HUES6 (cell line): ENCODE data around the gene DDX31.

Experiments
- H3K27ac ChIP-seq: 2 replicates; pipeline ENCODE4 v1.7.0; 2013; ENCODE audit warnings: low read depth, mild to moderate bottlenecking, low read length, inconsistent platforms
- H3K27me3 ChIP-seq: 2 replicates; pipeline ENCODE4 v1.6.1; 2013; ENCODE audit warnings: low read length; ENCODE audit not compliant: control insufficient read depth, insufficient read depth
- H3K36me3 ChIP-seq: 2 replicates; pipeline ENCODE4 v1.6.1; 2013; ENCODE audit warnings: low read length; ENCODE audit not compliant: control insufficient read depth, insufficient read depth
- H3K4me1 ChIP-seq: 2 replicates; pipeline ENCODE4 v1.6.1; 2013; ENCODE audit warnings: low read length; ENCODE audit not compliant: control insufficient read depth, insufficient read depth
- H3K4me3 ChIP-seq: 2 replicates; pipeline ENCODE4 v1.5.1; 2013; ENCODE audit warnings: low read depth, low read length
- H3K9ac ChIP-seq: one replicate; pipeline ENCODE4 v1.6.1; 2013; ENCODE audit warnings: mild to moderate bottlenecking, low read length
- H3K9me3 ChIP-seq: 2 replicates; pipeline ENCODE4 v1.6.1; 2013; ENCODE audit warnings: low read depth, low read length; ENCODE audit not compliant: control insufficient read depth, insufficient read depth

Gene DDX31

GRCh38 chr9:132588501-132589147 is 81.2 kb downstream of the DDX31 start:
- Histone ChIP-seq H3K27ac (no peak overlapping the region), H3K9ac (no peak overlapping the region), H3K4me3 (peak overlapping the region; percentile 18; the same call in 1 of the 2 replicates), H3K9me3 (no peaks in the 10 kb centered on the region), H3K27me3 (peaks cover 100% of the 10 kb centered on the region), H3K4me1 (peaks cover 54% of the 10 kb centered on the region), H3K36me3 (peaks cover 3% of the 10 kb centered on the region; the same call in 1 of the 2 replicates)

- Histone ChIP-seq H3K4me1 (peaks cover 54% of the 10 kb centered on the region), H3K4me3 (no peak overlapping the region), H3K36me3 (no peaks in the 10 kb centered on the region), H3K9me3 (no peaks in the 10 kb centered on the region), H3K27ac (no peak overlapping the region), H3K27me3 (peaks cover 100% of the 10 kb centered on the region), H3K9ac (no peak overlapping the region)
These were observed 81.7 kb downstream of the DDX31 start for GRCh38 chr9:132588098-132588497.

- Histone ChIP-seq H3K4me1 (peaks cover 49% of the 10 kb centered on the region), H3K27me3 (peaks cover 100% of the 10 kb centered on the region), H3K36me3 (no peaks in the 10 kb centered on the region), H3K9me3 (no peaks in the 10 kb centered on the region), H3K9ac (no peak overlapping the region), H3K4me3 (no peak overlapping the region), H3K27ac (no peak overlapping the region)
These were observed 82.2 kb downstream of the DDX31 start for GRCh38 chr9:132587592-132587955.

GRCh38 chr9:132586830-132587591 is 82.8 kb downstream of the DDX31 start:
- no peak overlapping the region for H3K27ac ChIP-seq
- no peak overlapping the region for H3K9ac ChIP-seq
- peaks cover 100% of the 10 kb centered on the region for H3K27me3 ChIP-seq
- no peaks in the 10 kb centered on the region for H3K9me3 ChIP-seq
- H3K36me3 ChIP-seq = no peaks in the 10 kb centered on the region
- H3K4me3 ChIP-seq = peak overlapping the region; percentile 11
- peaks cover 44% of the 10 kb centered on the region for H3K4me1 ChIP-seq

GRCh38 chr9:132585954-132586829 is 83.6 kb downstream of the DDX31 start:
- Histone ChIP-seq H3K4me3 (peak overlapping the region; percentile 11; the same call in 1 of the 2 replicates), H3K9me3 (no peaks in the 10 kb centered on the region), H3K36me3 (no peaks in the 10 kb centered on the region), H3K4me1 (peaks cover 41% of the 10 kb centered on the region), H3K27me3 (peaks cover 100% of the 10 kb centered on the region), H3K27ac (no peak overlapping the region), H3K9ac (no peak overlapping the region)

- H3K4me1 ChIP-seq = peaks cover 43% of the 10 kb centered on the region
- no peak overlapping the region for H3K9ac ChIP-seq
- H3K36me3 ChIP-seq = no peaks in the 10 kb centered on the region
- no peak overlapping the region for H3K27ac ChIP-seq
- H3K4me3 ChIP-seq = no peak overlapping the region; the same call in 1 of the 2 replicates
- peaks cover 100% of the 10 kb centered on the region for H3K27me3 ChIP-seq
- H3K9me3 ChIP-seq = no peaks in the 10 kb centered on the region
These were observed 84.9 kb downstream of the DDX31 start for GRCh38 chr9:132584601-132585560.

GRCh38 chr9:132583584-132584304 is 86.0 kb downstream of the DDX31 start:
- H3K4me3 ChIP-seq = no peak overlapping the region
- no peak overlapping the region for H3K27ac ChIP-seq
- peaks cover 100% of the 10 kb centered on the region for H3K27me3 ChIP-seq
- peaks cover 44% of the 10 kb centered on the region for H3K4me1 ChIP-seq
- no peaks in the 10 kb centered on the region for H3K36me3 ChIP-seq
- no peak overlapping the region for H3K9ac ChIP-seq
- no peaks in the 10 kb centered on the region for H3K9me3 ChIP-seq

GRCh38 chr9:132582786-132583583 is 86.8 kb downstream of the DDX31 start:
- H3K27ac ChIP-seq = no peak overlapping the region
- H3K36me3 ChIP-seq = no peaks in the 10 kb centered on the region
- H3K27me3 ChIP-seq = peaks cover 100% of the 10 kb centered on the region
- H3K4me1 ChIP-seq = peaks cover 42% of the 10 kb centered on the region
- H3K9me3 ChIP-seq = no peaks in the 10 kb centered on the region
- H3K4me3 ChIP-seq = no peak overlapping the region
- H3K9ac ChIP-seq = no peak overlapping the region

- Histone ChIP-seq H3K4me3 (peak within 1 kb of the TSS; percentile 33), H3K36me3 (no peaks in the 10 kb centered on the region), H3K9ac (no peak within 1 kb of the TSS), H3K27me3 (peaks cover 100% of the 10 kb centered on the region), H3K4me1 (peaks cover 41% of the 10 kb centered on the region), H3K27ac (no peak within 1 kb of the TSS), H3K9me3 (no peaks in the 10 kb centered on the region)
These were observed 87.5 kb downstream of the DDX31 start, which contains the start of gene BARHL1 for GRCh38 chr9:132582276-132582785. TSS of gene BARHL1 (plus strand) at chr9:132582606. CDS start at chr9:132582798, 192 bp downstream.
